Measurements from ENCODE around the gene IRX2.
A peak's percentile ranks its signal among the peaks of the same experiment; 100 is the strongest.

Gene IRX2

GRCh38 chr5:2751592-2752021 lies at the start of gene IRX2:
Gene IRX2, minus strand, starts transcription at chr5:2751677. Its CDS starts 264 bp downstream, at chr5:2751413.
- DNase-seq (ENCODE audit: low spot score): peak; percentile 29

- no peak for DNase-seq (ENCODE audit: low spot score)
Observed at GRCh38 chr5:2800035-2800434, 48.6 kb upstream of the IRX2 start.

GRCh38 chr5:2797981-2798380 lies 46.5 kb upstream of the IRX2 start:
- DNase-seq (ENCODE audit: low spot score): no peak

- no peak for DNase-seq (ENCODE audit: low spot score)
Observed at GRCh38 chr5:2797160-2797559, 45.7 kb upstream of the IRX2 start.

- no peak for DNase-seq (ENCODE audit: low spot score)
Observed at GRCh38 chr5:2783223-2783622, 31.7 kb upstream of the IRX2 start.

- DNase-seq (ENCODE audit: low spot score): no peak
Observed at GRCh38 chr5:2782658-2783057, 31.2 kb upstream of the IRX2 start.

GRCh38 chr5:2780421-2781171 lies 29.1 kb upstream of the IRX2 start:
- no peak for DNase-seq (ENCODE audit: low spot score)

- DNase-seq (ENCODE audit: low spot score): no peak
Observed at GRCh38 chr5:2779459-2779858, 28.0 kb upstream of the IRX2 start.

GRCh38 chr5:2776337-2777302 lies 25.1 kb upstream of the IRX2 start:
- DNase-seq (ENCODE audit: low spot score): no peak

GRCh38 chr5:2773327-2773726 lies 21.9 kb upstream of the IRX2 start:
- DNase-seq (ENCODE audit: low spot score): no peak

GRCh38 chr5:2767089-2767488 lies 15.6 kb upstream of the IRX2 start:
- DNase-seq (ENCODE audit: low spot score): no peak

- no peak for DNase-seq (ENCODE audit: low spot score)
Observed at GRCh38 chr5:2764581-2764980, 13.1 kb upstream of the IRX2 start.

- DNase-seq (ENCODE audit: low spot score): no peak
Observed at GRCh38 chr5:2763533-2763794, 12.0 kb upstream of the IRX2 start.

- no peak for DNase-seq (ENCODE audit: low spot score)
Observed at GRCh38 chr5:2762744-2763532, 11.5 kb upstream of the IRX2 start.

GRCh38 chr5:2761921-2762488 lies 10.5 kb upstream of the IRX2 start:
- no peak for DNase-seq (ENCODE audit: low spot score)

- no peak for DNase-seq (ENCODE audit: low spot score)
Observed at GRCh38 chr5:2759696-2760461, 8.4 kb upstream of the IRX2 start.

- no peak for DNase-seq (ENCODE audit: low spot score)
Observed at GRCh38 chr5:2759091-2759490, 7.6 kb upstream of the IRX2 start.

GRCh38 chr5:2758632-2759031 lies 7.2 kb upstream of the IRX2 start:
- no peak for DNase-seq (ENCODE audit: low spot score)

GRCh38 chr5:2757563-2758351 lies 6.3 kb upstream of the IRX2 start:
- no peak for DNase-seq (ENCODE audit: low spot score)

All from COLO829 (cell line).